WI38 (cell line): ENCODE results near the gene WDR45B.

Experiments
- H3K4me3 ChIP-seq: 2 replicates; pipeline ENCODE4 v1.5.1; 2011; ENCODE audit warnings: low read depth, mild to moderate bottlenecking, control low read depth, low read length
- CTCF ChIP-seq: IDR thresholded peaks from 2 replicates; pipeline ENCODE4 v1.5.1; 2012; ENCODE audit warnings: low read depth, mild to moderate bottlenecking, control low read depth, low read length

The WDR45B gene

GRCh38 chr17:82592289-82592766 lies 55.9 kb downstream of the WDR45B start:
- no peak overlapping the region for H3K4me3 ChIP-seq
- TF ChIP-seq CTCF, result no peak

- H3K4me3 ChIP-seq, result no peak overlapping the region
- TF ChIP-seq CTCF, result no peak
Measured at GRCh38 chr17:82590881-82591539, 57.2 kb downstream of the WDR45B start.

GRCh38 chr17:82590216-82590615 lies 58.0 kb downstream of the WDR45B start:
- no peak for TF ChIP-seq CTCF
- no peak overlapping the region for H3K4me3 ChIP-seq

- no peak overlapping the region for H3K4me3 ChIP-seq
- no peak for TF ChIP-seq CTCF
Measured at GRCh38 chr17:82589851-82590180, 58.4 kb downstream of the WDR45B start.

- no peak overlapping the region for H3K4me3 ChIP-seq
- no peak for TF ChIP-seq CTCF
Measured at GRCh38 chr17:82588266-82589175, 59.7 kb downstream of the WDR45B start.

GRCh38 chr17:82587234-82588086 lies 60.8 kb downstream of the WDR45B start:
- H3K4me3 ChIP-seq, result no peak overlapping the region
- no peak for TF ChIP-seq CTCF
